Pulmonary artery endothelial cell (primary cell): Measurements from ENCODE around the gene AMOTL1. TPM values are rescaled to one million over a fixed set of nuclear protein-coding genes. Genes with fewer than 3 reads are reported as not detected.
"Not testable (repeated sequence)": the region's sequence is repeated elsewhere in the genome, so short reads cannot be mapped to it uniquely, and the experiment has no call there.

Experiments used
- DNase-seq: peaks from one replicate; pipeline ENCODE4 v3.0.0-alpha.2; 2011; ENCODE audit warnings: low read depth, low spot score
- total RNA-seq: library from RNA; depleted of rRNA; stranded (reverse); fragments of >200 nt; gene quantifications from 2 replicates; pipeline ENCODE4 v1.2.3, GENCODE V29; 2014

AMOTL1 gene
- total RNA-seq, 1 donor from 2014 or later, result 49.5 TPM

- DNase-seq, result no peak
Observed at GRCh38 chr11:94791216-94791889, 23.2 kb downstream of the AMOTL1 start.

GRCh38 chr11:94791942-94792341 is 23.8 kb downstream of the AMOTL1 start:
- DNase-seq, result not testable (repeated sequence)

- DNase-seq, result no peak
Observed at GRCh38 chr11:94792451-94792850, 24.3 kb downstream of the AMOTL1 start.

DNA sequence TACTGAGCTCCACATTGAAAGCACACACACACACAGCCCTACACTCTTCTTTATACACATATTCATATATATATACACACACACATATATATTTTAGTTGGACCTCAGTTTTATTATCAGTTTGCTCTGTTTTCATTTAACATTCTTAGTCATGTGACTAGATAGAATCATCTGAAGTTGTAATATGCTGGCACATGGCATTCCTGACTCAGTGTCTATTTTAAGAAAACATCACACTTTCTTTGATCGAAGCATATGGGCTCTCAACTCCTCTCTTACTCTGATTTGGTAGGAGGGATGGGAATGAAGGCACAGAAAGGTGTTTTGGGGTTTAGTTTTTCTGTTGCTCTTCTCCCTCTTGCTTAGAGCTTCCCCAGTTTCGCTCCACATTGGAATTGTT is 24.8 kb downstream of the AMOTL1 start:
- DNase-seq, result no peak

DNA sequence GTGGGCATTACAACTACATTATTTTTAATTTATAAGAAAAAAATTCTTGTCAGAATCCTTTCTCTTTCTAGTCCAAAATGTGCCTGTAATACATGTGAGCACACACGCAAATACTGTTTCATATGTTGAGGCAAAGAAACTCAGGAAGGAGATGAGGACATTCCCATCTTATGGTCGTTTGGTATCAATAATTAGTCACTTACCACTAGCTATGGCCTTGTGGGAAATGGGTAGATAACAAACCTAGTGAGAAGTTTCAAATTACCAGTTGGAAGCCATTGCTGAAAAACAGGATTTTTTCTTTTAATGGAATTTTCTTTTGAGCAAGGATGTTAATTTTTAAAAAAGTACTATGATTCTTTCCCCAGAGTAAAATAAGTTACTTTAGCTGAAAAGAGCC is 25.7 kb downstream of the AMOTL1 start:
- DNase-seq, result no peak

DNA sequence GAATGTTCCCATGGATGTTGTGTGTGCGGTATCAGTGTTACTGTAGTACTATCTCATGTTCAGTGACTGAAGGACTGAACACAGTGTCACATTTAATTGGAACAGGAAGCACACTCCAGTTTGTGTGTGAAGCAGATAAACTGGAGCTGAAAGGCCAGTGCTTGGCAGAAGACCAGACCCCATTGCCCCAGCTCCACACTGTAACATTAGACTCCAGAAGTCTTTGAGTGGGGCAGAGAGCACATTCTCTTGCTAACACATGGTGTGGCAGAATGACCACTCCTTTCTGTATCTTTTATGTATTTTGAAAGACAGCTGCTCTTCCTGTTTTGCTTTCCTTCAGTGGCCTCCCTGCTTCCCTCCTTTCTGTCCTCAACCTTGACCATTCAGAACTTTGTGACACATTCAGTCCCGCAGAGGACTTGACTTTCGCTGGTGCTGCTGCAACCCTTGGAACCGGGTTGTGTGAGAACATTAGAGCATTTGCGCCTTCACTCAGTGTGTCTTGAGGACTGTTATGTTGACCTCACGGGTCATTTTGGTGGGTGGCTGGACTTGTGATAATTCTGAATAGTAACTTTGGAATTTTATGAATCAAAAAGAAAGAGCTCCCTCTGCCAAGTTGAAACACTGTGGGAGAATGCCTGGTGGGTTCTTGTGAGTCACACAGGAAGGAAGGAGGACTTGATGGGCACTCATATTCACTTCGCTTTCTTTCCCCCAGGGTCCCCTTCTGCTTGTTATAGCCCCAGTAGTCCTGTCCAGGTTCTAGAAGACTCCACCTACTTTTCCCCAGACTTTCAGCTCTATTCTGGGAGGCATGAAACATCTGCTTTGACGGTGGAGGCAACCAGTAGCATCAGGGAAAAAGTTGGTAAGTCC is 26.4 kb downstream of the AMOTL1 start:
- DNase-seq, result peak; percentile 80

GRCh38 chr11:94795476-94796189 is 27.5 kb downstream of the AMOTL1 start:
- no peak for DNase-seq

DNA sequence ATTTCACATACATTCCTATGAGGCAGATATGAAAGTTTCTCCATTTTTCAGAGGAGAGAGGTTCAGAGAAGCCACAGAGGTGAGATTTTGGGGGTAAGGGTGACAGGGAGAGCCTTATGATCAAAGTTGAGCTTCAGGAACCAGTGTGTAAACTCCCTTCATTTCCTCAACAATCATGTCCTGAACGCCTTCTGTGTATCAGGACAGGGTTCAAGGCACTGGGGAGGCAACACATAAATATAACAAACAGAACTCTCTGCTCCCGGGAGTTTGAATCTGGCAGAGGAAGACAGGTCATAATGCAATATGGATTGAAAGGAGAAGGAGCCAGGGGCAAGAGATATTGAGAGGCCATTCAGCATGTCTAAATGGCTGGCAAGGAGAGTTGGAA is 28.0 kb downstream of the AMOTL1 start:
- DNase-seq, result no peak

- no peak for DNase-seq
Observed at GRCh38 chr11:94796863-94797262, 28.7 kb downstream of the AMOTL1 start.

- no peak for DNase-seq
Observed at GRCh38 chr11:94799726-94800125, 31.6 kb downstream of the AMOTL1 start.

GRCh38 chr11:94800414-94800813 is 32.3 kb downstream of the AMOTL1 start:
- no peak for DNase-seq

DNA sequence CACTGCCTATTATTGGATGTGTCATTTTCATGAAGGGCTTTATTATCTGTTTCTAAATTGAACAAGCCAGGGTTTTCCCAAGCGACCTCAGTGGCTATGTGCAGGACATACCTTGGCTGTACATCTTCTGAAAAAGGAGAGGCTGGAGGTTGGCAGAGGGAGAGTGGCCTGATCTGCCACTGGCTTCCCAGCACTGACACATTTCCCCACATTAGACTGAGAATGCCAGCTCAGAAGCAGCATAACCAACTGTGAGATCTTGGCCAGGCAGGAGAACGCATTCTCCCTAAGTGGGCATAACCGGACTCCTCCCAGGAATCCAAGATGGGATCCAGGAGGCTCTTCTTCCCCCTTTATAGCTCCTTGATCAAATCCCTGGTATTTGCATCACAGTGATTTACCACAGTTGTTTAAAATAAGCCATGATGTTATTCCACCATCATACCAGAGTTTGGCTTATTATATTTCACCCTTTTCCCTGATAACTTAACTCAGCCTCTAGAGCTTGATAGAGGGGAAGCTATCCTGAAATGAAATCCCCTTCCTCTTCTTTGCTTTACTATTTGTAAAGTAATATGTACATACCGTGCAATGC is 33.8 kb downstream of the AMOTL1 start:
- no peak for DNase-seq

DNA sequence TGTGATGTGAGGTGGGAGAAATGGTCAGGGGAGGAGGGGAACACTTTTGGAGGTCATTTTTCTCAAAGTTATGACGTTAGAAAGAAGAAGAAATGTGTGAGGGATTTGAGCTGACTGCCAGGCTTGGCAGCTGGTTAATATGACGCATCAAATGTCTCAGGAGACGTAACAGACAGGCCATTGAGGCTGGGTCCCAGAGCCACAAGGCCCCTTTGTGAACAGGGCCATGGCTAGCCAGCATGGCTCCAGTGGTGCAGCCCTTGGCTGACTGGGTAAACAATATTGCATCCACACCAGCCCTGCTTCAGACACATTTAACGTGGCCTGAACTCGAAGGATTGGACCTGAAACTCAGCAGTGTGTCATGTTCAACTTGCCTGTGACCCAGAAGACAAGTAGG is 34.3 kb downstream of the AMOTL1 start:
- no peak for DNase-seq

DNA sequence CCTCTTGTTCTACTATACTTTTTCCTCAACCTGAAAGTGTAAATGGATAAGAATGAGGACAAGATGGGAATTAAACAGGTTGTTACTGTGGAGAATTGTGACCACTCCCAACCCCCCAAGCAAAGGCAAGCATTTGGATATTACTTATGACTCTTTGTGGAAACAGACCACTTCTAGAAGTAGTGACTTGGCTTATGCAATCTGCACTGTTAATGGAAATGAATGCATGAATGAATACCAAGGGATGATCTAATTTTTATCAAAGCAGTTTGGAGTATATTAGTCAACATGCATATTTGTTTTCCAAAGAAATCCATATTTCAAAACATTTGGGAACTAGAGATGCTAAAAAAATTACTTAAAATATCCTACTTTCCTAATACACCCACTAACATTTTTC is 35.3 kb downstream of the AMOTL1 start:
- no peak for DNase-seq

DNA sequence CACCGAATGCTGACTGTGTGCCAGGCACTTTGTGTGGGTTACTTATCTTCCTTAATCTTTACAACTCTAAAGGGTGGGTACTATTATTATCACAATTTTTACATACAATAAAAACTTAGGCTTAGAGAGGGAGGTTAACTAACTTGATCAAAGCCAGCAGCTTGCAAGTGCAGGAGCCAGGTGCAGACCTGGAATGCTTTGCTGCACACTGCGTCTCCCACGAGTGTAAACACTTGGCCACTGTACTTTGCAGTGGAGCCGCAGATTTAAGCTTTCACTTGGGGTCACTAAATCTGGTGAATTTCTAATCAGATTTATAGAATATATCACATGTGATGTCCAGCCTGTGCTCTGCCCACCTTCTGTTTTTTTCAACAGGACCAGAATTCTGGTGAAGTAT is 36.7 kb downstream of the AMOTL1 start:
- no peak for DNase-seq

- no peak for DNase-seq
Observed at GRCh38 chr11:94806014-94806413, 37.9 kb downstream of the AMOTL1 start.

GRCh38 chr11:94806419-94806818 is 38.3 kb downstream of the AMOTL1 start:
- no peak for DNase-seq

DNA sequence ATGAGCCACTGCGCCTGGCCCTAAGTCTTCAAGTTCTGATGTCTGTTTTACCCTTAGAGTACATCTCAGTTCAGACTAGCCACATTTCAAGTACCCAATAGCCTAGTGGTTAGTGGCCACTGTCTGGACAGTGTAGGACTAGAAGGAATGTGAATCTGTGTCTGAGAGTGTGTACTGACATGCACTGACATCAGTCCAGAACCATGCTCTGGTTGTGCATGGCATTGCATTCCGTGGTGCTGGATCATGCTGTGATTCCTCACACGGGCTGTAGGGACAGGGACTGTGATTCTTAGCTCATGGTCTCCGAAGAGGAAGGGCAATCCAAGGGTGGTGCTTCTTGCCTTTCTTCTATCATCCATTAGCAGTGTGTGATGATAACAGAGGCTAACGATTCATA is 41.1 kb downstream of the AMOTL1 start:
- DNase-seq, result no peak

DNA sequence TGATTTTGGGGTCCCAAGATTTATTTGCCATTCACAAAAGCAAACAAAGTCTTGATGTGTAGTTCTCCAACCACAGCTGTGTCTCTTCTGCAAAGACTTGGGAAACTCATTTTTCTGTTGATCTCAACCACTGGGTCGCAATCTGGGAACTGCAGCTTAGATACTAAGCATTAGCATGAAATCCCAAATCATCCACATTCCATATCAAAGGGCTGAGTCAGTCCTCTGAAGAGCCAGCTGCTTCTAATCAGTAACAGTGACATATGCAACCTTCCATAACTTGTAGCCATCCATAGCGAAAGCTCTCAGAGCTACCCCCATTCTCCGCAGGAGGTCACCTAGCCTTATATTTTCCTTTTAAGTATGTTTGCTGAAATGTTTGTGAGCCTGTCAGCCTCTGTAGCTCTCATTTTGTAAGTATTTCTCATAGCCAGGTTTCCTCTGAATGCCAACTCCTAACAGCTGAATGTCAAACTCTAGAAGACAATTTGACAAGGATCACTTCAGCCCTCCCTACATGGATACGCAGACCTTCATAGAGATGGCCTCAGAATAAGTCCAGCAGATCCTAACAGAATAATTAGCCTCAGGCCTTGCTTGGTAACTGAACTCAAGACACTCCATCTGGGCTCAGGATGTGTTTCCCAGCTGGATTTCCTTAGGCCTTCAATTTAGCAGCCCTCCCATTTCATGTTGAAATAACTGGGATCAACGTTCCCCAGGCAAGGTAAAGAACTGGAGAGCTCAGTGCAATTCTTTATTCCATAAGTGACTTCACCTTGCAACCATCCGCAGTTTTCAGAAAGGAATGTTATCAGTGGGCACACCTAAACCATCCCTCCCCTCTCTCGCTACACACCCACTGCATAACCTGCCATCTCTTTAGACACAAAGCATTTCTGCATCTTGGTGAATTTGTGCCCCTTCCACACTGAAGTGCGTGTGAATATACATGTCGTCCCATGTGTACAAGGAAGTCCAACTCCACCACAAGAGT is 44.9 kb downstream of the AMOTL1 start:
- DNase-seq, result not testable (repeated sequence)

GRCh38 chr11:94814272-94814976 is 46.3 kb downstream of the AMOTL1 start:
- DNase-seq, result no peak
